Neural cell (in vitro differentiated cells): ENCODE data around the gene SEC14L1.

ENCODE experiments used
- POLR2AphosphoS5 ChIP-seq: IDR thresholded peaks from 2 replicates; pipeline ENCODE4 v1.6.1; 2012
- RAD21 ChIP-seq: fragments of 450-650 bp; conservative IDR thresholded peaks from 2 replicates; pipeline ENCODE4 v1.6.1; 2014; ENCODE audit warnings: antibody characterized with exemption, mild to moderate bottlenecking, moderate library complexity
- SMC3 ChIP-seq: fragments of 450-650 bp; conservative IDR thresholded peaks from 2 replicates; pipeline ENCODE4 v1.6.1; 2014; ENCODE audit warnings: antibody characterized with exemption, mild to moderate bottlenecking, moderate library complexity; ENCODE audit not compliant: poor library complexity
- TF ChIP-seq, protein P1 (sequence below): fragments of 450-650 bp; IDR thresholded peaks from 2 replicates; pipeline ENCODE4 v1.5.1; 2014; ENCODE audit warnings: antibody characterized with exemption, mild to moderate bottlenecking, moderate library complexity; ENCODE audit not compliant: poor library complexity, severe bottlenecking

DNA sequence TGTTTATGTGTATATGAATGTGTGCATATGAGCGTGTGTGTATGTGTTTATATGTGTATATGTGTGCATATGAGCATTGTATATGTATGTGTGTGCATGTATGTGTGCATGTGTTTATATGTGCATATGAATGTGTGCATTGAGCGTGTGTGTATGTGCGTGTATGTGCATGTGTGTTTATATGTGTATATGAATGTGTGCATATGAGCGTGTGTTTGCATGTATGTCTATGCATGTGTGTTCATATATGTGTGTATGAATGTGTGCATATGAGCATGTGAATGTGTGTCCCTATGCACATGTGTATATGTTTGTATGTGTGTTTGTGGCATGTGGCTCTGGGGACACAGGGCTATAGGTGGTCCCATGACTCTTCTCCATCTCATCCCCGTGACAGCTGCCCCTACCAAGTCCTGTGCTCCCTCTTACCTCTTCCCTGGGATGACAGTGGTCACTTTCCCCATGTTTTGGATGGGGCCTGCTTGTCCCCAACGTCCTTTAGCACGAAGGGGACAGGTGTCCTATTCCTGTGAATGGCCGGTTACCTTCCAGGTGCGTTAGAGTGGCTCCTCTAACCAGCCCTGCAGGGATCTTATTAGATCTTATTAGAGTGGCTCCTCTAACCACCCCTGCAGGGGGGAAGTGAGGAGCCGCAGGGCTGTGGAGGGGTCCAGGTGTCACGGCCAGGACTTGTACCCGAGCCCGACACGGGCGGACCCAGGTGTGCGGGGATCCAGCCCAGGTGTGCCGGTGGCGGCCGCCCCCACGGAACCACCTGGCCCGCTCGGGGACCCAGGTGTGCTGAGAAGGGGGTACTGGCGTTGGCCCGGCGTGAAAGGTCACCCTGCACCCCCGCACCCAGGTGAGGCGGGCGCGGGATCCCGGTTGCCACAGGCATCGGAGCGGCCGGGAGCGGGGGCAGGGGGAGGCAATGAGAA, 105.6 kb downstream of the SEC14L1 start:
- no peak for TF ChIP-seq POLR2AphosphoS5
- TF ChIP-seq SMC3, result no peak
- TF ChIP-seq, protein P1, sequence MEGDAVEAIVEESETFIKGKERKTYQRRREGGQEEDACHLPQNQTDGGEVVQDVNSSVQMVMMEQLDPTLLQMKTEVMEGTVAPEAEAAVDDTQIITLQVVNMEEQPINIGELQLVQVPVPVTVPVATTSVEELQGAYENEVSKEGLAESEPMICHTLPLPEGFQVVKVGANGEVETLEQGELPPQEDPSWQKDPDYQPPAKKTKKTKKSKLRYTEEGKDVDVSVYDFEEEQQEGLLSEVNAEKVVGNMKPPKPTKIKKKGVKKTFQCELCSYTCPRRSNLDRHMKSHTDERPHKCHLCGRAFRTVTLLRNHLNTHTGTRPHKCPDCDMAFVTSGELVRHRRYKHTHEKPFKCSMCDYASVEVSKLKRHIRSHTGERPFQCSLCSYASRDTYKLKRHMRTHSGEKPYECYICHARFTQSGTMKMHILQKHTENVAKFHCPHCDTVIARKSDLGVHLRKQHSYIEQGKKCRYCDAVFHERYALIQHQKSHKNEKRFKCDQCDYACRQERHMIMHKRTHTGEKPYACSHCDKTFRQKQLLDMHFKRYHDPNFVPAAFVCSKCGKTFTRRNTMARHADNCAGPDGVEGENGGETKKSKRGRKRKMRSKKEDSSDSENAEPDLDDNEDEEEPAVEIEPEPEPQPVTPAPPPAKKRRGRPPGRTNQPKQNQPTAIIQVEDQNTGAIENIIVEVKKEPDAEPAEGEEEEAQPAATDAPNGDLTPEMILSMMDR, result no peak
- TF ChIP-seq RAD21, result no peak
